Hepatic stellate cell (primary cell): Measurements from ENCODE around the gene TSPOAP1.
A peak's percentile ranks its signal among the peaks of the same experiment; 100 is the strongest.

ENCODE experiments used
- DNase-seq: peaks from one replicate; pipeline ENCODE4 v3.0.0; 2011; ENCODE audit warnings: low spot score

TSPOAP1 gene

GRCh38 chr17:58329035-58329809 is 627 bp upstream of the TSPOAP1 start:
- no peak for DNase-seq

- no peak for DNase-seq
Measured at GRCh38 chr17:58327363-58328194, 1.0 kb downstream of the TSPOAP1 start.

GRCh38 chr17:58326609-58327362 is 1.8 kb downstream of the TSPOAP1 start:
- no peak for DNase-seq

GRCh38 chr17:58325976-58326468 is 2.6 kb downstream of the TSPOAP1 start:
- no peak for DNase-seq

- no peak for DNase-seq
Measured at GRCh38 chr17:58325289-58325726, 3.3 kb downstream of the TSPOAP1 start.

- no peak for DNase-seq
Measured at GRCh38 chr17:58324409-58325288, 3.9 kb downstream of the TSPOAP1 start.

GRCh38 chr17:58324056-58324408 is 4.6 kb downstream of the TSPOAP1 start:
- no peak for DNase-seq

GRCh38 chr17:58323366-58324055 is 5.1 kb downstream of the TSPOAP1 start:
- DNase-seq: no peak

- DNase-seq: no peak
Measured at GRCh38 chr17:58322581-58323185, 5.9 kb downstream of the TSPOAP1 start.

GRCh38 chr17:58321571-58322525 is 6.7 kb downstream of the TSPOAP1 start:
- DNase-seq: no peak

- no peak for DNase-seq
Measured at GRCh38 chr17:58320570-58321323, 7.8 kb downstream of the TSPOAP1 start.

- DNase-seq: no peak
Measured at GRCh38 chr17:58320163-58320558, 8.4 kb downstream of the TSPOAP1 start.

GRCh38 chr17:58319173-58320162 is 9.1 kb downstream of the TSPOAP1 start:
- DNase-seq: no peak

GRCh38 chr17:58318627-58319172 is 9.9 kb downstream of the TSPOAP1 start:
- DNase-seq: no peak

GRCh38 chr17:58318065-58318481 is 10.5 kb downstream of the TSPOAP1 start:
- no peak for DNase-seq

- peak; percentile 82 for DNase-seq
Measured at GRCh38 chr17:58317421-58318064, 11.1 kb downstream of the TSPOAP1 start.
